Left cardiac atrium (tissue), 4 donors: ENCODE measurements around the gene MAPK8IP3. TPM values are rescaled to one million over a fixed set of nuclear protein-coding genes. Genes with fewer than 3 reads are reported as not detected.

Experiments used
- ATAC-seq, 2 donors: fragments of 200-7000 bp; cut with Tn5 transposase; one replicate each; pipeline ENCODE4 v1.9.1; 2020; ENCODE audit warnings: mild to moderate bottlenecking in 2 of 2, moderate library complexity in 2 of 2
- DNase-seq: peaks from one replicate; pipeline ENCODE4 v3.0.0-alpha.2; 2020
- intact Hi-C, 2 donors: fragments of 100-400 bp; cut with DNase I; formaldehyde crosslinking; loops; one replicate each; pipeline versions ENCODE4 v1.14.1 to v1.15.1; 2022 to 2023
- total RNA-seq, 2 donors: library from RNA; stranded (reverse); fragmentation: NEBNext Ultra II Directional; extraction: Animal tissue kit (Norgen Biotek cat#: 25700); gene quantifications; one replicate each; pipeline ENCODE4 v1.2.1, GENCODE V29; 2021
- donor health status: DM: no; HTN: yes; CAD: no.
- donor health status: DM: no; HTN: yes; CAD: no; lungs with severe emphysema.
- donor health status: DM: yes; HTN: yes; CAD: no.
- donor health status: Dilated cardiomyopathy.

MAPK8IP3 gene
- total RNA-seq, 2 donors from 2014 or later: 60.9 to 70.4 TPM

DNA sequence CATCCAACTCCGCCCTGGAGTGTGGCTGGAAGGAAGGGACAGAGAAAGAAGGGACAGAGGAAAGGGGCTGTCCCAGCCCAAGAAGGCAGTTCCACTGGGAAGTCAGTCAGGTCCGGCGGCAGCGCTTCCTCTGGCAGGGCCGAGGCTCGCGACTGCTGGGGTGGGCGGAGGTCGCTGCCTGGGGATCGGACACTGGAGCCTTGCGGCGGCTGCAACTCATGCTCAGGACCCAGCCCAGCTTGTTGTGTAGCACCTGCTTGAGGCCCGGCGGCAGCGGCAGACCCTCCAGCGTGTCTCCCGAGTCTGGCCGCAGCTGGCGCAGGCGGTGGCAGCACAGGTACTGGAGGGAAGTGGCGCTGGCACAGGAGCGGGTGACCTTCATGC lies 71.0 kb downstream of the MAPK8IP3 start:
- no peak for ATAC-seq
- intact Hi-C loops: no loop called here
- DNase-seq: no peak

DNA sequence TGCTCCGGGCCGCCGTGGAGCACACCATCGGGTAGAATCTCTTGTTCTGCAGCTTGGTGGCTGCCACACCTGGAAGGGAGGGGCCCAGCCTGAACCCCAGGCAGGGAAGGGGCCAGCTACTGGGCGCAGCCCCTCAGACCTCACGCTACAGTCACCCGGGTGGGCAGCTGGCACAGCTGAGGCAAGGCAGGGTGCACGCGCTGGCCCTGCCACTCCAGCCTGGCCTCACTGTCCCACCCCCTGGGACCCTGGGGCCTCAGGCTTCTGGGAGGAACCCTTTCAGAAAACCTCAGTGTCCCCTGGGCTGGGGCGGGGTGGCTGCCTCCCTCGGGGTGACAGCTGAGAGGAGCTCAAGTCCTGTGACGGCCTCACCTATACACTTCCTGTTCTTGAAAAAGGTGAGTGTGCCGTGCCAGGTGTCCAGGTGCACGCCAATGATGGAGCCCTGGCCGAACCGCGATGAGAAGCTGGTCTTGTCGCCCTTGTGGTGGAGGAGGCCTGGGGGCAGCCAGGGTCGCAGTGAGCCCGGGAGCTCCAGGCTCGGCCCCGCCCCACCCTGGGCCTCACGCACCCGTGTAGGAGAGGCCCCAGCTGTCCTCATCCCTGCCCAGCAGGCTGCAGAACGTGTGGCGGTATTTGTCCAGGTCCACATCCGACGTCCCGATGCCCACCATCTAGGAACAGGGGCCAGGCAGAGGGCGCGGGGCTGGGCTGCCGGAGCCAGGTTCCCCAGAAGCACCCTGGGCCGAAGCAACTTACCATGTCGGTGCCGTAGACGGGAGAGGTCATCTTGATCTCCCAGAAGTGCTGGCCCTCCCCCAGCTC lies 71.6 kb downstream of the MAPK8IP3 start:
- intact Hi-C loops: no loop called here
- DNase-seq: peak; percentile 28
- ATAC-seq: no peak

DNA sequence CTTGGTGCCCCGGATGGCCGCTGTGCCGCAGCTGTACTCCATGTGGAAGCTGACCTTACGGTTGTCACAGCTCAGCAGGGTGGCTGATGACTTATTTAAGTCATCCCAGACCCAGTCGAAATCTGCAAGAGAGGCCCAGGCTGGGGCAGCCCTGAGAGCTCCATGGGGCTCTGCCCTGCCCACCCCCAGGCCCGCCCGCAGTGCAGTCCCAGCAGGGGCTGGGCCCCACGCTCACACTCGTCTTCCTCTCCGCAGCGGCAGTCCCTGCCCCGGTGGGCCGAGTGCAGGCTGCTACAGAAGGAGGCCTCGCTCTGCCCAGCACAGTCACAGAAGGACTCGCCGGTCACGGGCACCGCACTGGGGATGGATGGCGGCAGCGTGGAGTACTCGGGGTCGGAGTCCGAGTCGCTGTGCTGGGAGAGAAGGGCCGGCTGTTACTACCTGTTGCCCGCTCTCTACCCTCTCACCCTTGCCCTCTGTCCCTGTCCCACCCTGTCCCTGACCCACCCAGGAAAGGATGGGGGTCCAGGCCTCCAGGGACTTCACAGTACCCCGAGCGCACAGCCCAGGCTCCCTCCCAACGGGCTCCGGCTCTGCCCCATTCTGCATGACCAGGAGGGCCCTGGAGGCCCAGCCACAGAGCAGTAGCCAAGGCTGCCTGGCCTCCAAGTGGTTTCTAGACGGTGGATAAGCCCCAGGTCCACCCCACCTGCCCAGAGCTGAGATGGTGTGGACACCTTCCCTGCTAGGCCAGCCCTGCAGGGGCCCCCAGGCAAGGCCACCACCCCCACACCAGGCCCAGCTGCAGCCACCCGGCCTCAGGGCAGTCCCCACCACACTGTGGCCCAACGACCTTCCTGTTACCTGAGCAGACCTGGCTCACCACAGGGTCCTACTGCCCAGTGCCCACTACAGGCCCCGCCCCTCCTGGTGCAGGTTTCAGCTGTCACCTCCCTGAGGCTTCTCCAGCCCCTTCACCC lies 72.5 kb downstream of the MAPK8IP3 start:
- intact Hi-C loops: no loop called here
- peak; percentile 19 for DNase-seq
- ATAC-seq: no peak

DNA sequence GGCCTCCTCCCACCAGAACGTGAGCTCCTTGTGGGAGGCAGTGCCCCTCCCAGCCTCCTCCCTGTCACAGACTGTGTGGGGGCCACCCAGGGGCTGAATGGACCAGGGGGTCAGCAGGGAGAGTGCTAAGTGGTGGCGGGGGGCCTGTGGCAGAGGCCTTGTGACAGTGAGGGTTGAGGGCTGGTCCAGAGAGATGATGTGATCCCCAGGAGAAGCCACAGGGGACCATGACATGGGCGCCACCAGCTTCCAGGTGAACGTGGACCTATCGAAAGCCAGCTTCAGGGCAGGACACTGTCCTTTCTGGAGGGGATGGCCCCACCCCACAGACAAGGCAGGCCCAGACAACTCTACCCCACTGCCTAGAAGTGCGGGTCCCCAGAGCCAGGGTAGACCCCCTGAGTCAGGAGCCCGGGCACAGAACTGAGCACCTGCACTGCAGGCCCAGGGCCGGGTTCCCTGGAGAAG lies 73.3 kb downstream of the MAPK8IP3 start:
- DNase-seq (peak; percentile 19), ATAC-seq (no peak)
- intact Hi-C loops: no loop called here

DNA sequence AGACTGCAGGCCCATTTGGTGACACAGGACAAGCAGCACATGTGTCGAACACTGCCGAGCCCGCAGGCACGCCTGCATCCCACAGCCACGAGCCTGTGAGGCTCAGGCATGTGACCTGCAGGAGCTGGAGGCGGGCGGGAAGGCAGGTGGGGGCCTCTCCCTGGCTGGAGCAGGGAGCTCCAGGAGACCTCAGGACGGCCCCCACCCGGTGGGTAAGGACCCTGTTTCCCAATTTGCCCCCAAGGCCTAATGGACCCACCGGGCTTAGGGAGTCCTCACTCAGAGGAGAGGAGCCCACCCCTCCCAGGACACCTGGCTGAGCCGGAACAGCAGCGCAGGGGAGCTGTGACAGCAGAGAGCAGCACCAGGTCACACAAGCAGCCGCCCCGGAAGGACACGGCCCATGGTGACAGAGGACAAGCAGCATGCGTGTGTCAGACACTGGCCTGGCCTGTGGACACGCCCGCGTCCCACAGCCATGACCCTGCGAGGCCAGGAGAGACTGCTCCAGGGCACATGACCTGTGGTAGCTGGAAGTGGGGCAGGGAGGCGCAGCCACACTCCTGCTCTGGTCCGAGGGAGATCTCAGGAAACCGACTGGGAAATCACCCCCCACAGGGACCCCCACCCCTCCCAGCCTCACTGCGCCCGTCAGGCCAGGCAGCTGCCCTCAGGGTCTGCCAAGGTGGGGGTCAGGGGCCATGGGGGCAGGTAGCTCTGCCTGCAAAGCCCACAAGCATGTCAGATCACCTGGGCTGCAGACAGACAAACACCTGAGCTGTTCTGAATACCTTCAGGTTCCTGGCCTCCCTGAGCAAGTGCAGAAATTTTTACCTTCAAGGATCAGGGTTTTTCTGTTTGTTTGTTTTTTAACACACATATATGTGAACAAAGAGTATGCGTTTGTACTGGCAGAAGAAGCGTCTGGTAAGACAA lies 74.0 kb downstream of the MAPK8IP3 start:
- ATAC-seq: no peak
- peak; percentile 29 for DNase-seq
- intact Hi-C loops: no loop called here

DNA sequence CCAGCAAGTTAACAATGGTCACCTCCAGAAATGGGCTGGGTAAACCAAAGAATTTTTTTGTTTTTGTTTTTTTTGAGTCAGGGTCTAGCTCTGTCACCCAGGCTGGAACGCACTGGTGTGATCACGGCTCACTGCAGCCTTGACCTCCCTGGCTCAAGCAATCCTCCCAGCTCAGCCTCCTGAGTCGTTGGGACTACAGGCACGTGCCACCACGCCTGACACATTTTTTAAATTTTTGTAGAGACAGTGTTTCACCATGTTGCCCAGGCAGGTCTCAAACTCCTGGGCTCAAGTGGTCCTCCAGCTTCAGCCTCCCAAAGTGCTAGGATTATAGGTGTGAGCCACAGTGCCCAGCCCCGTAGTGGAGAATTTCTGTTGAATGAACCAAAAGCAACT lies 74.7 kb downstream of the MAPK8IP3 start:
- intact Hi-C loops: no loop called here
- ATAC-seq (no peak), DNase-seq (peak; percentile 12)

DNA sequence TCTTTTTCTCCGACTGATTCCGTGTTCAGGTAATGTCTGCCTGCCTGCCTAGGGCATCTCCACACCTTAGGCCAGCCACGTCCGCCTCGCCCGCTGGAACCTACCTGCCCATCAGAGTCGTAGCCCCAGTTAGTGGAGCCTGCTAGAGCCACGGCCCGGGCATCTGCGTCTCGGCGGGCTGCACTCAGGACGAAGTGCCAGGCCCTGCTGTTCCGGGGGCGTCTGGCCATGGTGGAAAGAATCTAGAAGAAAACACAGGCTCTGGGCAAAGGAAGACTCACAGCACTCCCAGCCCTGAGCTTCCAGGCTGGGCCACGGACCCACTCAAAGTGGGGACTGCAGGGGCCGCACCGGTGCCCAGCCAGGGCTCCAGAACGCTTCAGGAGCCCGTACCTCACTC lies 75.3 kb downstream of the MAPK8IP3 start:
- ATAC-seq (no peak), DNase-seq (peak; percentile 27)
- intact Hi-C loops: no loop called here

DNA sequence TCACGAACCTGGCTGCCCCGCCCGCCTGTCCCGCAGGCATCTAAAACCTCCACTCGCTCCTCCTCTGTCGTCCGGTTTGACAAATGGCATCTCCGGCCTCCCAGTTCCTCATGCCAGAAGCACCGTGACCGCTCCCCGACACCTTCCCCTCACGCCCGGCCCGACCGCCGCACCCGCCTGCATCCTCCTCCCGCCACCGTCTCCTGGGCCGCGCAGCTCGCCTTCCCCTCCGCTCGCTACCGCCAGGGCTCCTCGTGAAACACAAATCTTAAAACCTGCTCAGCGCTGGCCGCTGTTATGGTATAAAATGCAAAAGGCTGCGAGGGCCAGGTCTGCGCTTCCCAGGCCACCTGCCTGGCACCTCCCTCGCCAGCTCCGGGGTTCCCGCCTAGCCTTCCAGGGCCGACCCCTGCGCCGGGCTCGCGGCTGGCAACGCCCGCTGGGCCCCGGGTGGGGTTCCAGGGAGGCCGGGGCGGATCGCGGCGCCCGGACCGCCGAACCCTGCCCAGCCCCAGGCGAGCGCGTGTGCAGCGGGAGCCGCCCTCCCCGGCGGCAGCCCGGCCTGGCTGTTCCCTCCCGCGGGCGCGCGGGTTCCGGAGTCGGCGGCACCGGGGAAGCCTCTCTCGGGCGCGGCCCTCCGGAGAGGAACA lies 75.9 kb downstream of the MAPK8IP3 start:
- peak; percentile 38 for DNase-seq
- intact Hi-C loops: no loop called here
- peak; percentile 6 to 9 for ATAC-seq

DNA sequence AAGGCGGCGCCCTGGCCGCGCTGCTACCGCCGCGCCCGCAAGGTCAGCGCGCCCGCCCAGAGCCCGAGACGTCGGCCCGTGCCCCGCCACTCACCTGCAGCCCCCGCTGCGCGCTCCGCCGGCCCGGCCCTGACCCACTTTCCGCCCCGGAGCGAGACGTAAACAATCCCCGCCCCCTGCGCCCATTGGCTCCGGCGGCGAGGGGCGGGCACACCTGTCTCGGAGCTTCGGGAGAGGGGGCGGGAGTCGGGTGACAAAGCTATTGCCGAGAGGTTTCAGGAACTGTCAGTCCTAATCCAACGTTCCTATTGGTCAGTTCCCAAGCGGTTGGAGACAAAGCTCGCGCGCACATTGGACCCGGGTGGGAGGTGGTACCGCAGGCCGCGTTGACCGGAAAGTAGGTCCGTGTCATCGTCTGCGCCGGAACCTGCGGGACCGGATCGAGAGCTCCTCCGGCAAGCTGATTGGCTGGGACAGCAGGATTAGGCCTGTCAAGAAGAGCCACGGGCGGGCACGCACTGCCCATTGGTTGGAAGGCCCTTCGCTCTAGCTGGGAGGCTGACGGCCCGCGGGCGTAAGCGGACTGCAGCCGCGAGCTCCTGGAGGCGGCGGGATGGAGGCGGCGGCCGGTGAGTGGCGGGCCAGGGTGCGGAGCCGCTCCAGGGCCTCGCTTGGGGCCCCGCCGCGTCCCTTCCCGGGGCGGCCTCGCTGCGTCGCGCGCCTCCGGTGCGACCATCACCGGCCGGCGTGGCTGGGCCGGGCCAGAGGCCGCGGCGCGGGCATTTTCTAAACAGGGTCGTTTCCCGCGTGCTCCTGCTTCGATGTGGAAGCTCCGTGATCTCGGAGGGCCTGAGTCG lies 76.6 kb downstream of the MAPK8IP3 start, which contains the start of the genes NUBP2 and SPSB3:
TSS of gene NUBP2 (plus strand) at position 553 of the 857 bp plus-strand sequence. CDS start at position 614, 61 bp downstream.
TSS of gene SPSB3 (minus strand) at position 164 of the 857 bp plus-strand sequence. CDS start 1,088 bp downstream, outside the sequence.
- peak; percentile 100 for DNase-seq
- intact Hi-C loops: no loop called here
- ATAC-seq: peak; percentile 94 to 95

DNA sequence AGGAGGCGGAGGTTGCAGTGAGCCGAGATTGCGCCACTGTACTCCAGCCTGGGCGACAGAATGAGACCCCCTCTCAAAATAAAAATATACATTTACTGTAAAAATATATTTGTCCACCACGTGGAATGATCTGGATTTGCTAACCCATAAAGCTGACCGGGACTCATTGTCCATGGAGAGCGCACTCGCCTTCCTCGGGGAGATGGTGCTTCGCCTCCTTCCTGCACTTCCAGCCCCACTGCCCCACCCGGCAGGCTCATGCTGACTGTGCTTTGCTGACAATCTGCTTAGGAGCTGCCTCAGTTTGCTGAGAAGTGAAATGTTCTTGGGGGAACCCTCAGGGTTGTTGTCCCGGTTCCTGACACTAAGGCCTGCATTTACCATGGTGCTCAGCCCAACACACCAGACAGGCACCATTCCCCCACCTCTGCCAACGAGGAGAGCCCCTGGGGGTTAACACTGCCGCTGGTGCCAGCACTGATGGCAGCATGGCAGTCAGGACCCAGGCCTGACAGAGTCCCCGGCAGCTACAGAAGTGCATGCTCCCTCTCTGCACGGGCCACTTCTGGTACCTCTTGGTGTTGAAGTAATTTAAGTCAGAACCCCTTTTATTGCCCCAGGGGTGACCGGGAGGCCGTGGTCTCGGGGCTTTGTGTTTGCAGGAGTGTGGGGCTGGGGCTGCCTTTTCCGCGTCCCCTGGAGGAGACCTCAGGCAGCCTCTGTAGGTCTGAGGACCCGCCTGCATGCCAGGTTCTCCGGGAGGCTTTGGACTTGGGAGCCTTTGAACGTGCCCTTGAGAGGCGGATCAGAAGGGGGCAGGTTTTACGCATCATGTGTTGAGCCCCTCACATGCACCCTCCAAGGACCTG lies 79.2 kb downstream of the MAPK8IP3 start:
- intact Hi-C loops: no loop called here
- peak; percentile 13 for DNase-seq
- ATAC-seq: no peak

DNA sequence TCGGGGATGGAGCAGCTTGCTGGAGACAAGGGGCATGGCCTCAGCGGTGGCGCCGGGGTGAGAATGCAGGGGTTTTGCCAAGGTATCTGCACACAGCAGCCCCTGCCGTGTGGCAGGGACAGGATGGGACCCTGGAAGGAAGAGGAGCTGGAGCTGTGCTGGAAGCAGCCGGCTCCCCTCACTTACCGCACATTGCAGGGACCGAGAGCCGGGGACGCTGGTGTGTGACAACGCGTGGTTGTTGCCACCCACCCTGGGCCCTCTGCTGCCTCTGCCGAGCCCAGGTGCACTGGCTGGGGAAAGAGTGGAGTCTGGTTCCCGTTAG lies 79.8 kb downstream of the MAPK8IP3 start:
- peak; percentile 7 for DNase-seq
- intact Hi-C loops: no loop called here
- ATAC-seq: no peak

DNA sequence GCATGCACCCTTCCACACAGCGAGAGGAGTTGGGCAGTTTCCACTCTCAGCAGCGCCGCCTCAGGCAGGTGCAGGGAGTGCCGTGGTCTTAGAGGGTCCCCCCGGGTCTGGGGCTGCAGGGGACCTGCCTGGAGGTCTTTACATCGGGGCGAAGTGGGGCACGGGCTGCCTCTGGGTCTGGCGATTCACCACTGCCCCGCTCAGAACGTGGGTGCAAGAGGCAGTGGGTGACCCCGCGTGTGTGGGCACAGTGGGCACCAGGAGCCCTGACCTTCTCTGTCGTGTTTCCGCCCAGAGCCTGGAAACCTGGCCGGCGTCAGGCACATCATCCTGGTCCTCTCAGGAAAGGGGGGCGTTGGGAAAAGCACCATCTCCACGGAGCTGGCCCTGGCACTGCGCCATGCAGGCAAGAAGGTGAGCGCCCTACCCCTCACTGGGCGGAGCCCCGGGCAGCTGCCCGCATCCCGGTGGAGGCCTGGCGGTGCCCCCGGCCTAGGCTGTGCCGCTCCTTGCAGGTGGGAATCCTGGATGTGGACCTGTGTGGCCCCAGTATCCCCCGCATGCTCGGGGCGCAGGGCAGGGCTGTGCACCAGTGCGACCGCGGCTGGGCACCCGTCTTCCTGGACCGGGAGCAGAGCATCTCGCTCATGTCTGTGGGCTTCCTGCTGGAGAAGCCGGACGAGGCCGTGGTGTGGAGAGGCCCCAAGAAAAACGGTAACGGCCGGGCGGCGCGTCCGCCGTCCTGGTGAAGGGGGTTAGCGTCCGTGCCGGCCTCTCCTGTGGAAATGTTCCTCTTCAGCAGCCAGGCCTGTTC lies 80.5 kb downstream of the MAPK8IP3 start:
- intact Hi-C loops: no loop called here
- DNase-seq (peak; percentile 22), ATAC-seq (no peak)

DNA sequence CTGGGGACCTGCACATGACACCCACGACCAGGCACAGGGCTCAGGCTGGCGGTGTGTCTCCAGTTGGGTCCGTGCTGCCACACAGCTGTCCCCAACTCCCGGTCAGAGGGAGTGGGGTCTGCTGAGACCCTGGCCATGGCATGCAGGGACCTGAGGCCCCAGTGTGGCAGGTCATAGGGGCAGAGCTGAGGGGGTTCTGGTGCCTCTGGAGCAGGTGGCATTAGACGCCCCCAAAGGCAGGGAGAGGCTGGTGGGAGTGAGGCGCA lies 81.0 kb downstream of the MAPK8IP3 start:
- intact Hi-C loops: no loop called here
- ATAC-seq: no peak
- DNase-seq: peak; percentile 10

DNA sequence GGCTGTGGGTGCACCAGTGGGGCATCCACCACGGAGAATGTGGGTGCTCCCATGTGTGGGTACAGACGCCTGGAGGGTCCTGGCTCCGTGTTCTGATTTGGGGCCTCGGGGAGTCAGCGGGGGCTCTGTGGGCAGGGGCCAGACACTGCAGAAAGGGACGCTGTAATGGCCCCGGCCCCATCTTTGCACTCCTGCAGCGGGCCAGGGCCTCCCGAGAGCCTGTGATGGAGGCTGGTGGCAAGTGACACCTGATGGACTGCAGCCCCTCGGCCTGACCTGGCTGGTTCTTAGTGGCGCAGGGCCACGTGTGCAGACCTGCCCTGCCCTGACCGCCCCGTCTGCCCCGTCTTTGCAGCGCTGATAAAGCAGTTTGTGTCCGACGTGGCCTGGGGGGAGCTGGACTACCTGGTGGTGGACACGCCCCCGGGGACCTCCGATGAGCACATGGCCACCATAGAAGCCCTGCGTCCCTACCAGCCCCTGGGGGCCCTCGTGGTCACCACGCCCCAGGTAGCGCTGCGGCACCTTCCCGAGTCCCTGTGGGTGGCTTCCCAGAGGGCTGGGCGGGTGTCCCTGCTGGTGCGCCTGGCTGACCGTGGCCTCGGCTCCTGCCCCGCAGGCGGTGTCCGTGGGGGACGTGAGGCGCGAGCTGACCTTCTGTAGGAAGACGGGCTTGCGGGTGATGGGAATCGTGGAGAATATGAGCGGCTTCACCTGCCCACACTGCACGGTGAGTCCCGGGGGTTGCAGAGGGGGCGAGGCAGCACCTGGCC lies 81.5 kb downstream of the MAPK8IP3 start:
- peak; percentile 14 for DNase-seq
- ATAC-seq: no peak
- intact Hi-C loops: no loop called here

DNA sequence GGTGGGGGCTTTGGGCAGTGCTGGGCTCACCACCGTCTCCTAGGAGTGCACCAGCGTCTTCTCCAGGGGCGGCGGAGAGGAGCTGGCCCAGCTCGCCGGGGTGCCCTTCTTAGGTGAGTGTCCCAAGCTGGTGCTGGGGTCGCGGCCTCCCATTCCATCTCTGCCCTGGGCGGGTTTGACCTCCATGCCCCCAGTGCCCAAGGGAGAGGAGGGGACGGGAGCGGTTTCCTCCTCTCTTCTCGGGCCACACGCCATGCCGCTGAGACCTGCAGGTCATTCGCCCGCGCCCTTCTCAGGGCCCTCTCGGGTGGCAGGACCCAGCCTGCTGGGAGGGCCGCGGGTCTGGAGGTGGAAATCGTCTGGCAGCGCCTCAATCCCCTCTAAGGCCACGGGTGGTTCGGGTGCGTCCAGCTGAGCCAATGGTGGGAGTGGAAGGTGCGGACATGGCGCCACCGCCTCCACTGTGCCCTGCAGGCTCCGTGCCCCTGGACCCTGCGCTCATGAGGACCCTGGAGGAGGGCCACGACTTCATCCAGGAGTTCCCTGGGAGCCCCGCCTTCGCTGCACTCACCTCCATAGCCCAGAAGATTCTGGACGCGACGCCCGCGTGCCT lies 82.2 kb downstream of the MAPK8IP3 start:
- intact Hi-C loops: no loop called here
- DNase-seq: peak; percentile 19
- ATAC-seq: no peak
